Renal cortical epithelial cell (primary cell): ENCODE measurements around the gene PHEX. TPM values are rescaled to one million over a fixed set of nuclear protein-coding genes. Genes with fewer than 3 reads are reported as not detected.

Experiments used
- DNase-seq: peaks from one replicate; pipeline ENCODE4 v3.0.0-alpha.2; 2011; ENCODE audit warnings: low read depth
- total RNA-seq: library from RNA; depleted of rRNA; stranded (reverse); fragments of >200 nt; gene quantifications from 2 replicates; pipeline ENCODE4 v1.2.3, GENCODE V29; 2014

The PHEX gene
- total RNA-seq: 0.35 and 1.0 TPM in 2 replicates

DNA sequence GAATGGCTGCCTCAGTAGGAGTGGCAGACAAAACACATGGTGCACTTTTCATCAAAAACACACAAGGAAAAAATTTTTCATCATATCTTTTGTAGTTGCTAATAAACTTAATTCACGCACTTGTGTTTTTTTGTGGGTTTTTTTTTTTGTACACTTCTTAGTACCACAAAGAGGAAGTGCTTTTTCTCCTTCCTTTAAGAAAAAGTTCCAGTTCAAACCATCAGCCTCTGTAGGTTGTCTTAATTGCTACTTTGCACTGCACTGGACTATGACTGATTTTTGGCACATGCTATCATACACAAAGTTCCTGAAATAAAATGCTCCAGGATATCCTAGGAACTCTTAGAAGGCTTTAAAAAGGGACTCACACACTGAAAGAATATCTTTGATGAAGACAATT lies at the start of gene PHEX:
Gene PHEX (plus strand): TSS at position 242 of the 400 bp plus-strand sequence. CDS start 681 bp downstream, outside the sequence.
- no peak for DNase-seq

- DNase-seq: peak; percentile 66
Measured at GRCh38 chrX:21985332-21985777, 46.8 kb upstream of the PHEX start.

DNA sequence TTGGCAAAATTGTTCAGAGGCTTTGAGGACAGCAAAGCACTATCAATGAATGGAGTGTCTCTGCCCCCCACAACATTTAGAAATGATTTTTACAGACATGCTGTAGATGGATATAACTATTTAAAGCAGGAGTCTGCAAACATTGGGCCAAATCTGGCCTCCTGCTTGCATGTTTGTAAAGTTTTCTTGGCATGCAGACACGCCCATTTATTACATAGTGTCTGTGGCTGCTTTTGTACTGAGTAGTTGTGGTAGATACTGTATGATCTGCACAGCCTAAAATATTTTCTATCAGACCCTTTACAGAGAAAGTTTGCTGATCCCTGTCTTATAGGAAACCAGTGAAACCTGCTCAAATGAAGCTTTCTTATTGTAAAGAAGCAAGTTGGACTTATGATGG lies 45.5 kb upstream of the PHEX start:
- DNase-seq: no peak

GRCh38 chrX:21989384-21989783 lies 42.7 kb upstream of the PHEX start:
- no peak for DNase-seq

DNA sequence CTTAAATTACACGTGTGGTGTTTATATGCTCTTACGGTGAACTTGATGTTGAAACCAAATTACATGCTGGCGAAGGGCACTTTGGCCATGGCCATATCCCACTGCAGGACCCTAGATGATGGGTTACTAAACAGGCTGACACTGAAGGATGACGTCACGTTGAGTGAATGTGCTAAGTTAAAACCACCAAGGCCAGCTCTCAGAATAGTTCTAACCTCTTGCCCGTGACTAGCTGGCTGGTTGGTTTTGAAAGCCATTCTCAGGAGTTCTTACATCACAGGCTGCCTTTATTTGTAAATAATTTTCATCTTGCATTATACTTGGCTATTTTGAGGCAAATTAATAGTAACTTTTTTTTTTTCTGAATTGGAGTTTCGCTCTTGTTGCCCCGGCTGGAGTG lies 41.3 kb upstream of the PHEX start:
- no peak for DNase-seq

DNA sequence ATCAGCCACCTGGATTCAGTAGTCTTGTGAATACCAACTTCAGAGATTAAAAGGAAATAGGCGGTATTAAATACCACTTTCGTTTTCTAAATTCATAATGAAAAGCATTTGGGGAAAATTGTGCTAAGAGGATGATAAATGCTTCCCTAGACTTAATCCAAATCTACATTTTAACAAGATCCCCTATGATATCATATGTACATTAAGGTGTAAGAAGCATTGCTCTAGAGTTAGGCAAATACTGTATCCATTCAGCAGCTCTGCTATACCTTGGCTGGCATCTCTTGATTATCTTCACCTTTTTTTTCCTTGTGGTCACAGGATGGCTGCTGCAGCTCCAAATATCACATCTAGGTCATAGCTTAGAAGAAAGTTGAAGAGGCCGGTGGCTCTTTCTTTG lies 40.6 kb upstream of the PHEX start:
- no peak for DNase-seq

DNA sequence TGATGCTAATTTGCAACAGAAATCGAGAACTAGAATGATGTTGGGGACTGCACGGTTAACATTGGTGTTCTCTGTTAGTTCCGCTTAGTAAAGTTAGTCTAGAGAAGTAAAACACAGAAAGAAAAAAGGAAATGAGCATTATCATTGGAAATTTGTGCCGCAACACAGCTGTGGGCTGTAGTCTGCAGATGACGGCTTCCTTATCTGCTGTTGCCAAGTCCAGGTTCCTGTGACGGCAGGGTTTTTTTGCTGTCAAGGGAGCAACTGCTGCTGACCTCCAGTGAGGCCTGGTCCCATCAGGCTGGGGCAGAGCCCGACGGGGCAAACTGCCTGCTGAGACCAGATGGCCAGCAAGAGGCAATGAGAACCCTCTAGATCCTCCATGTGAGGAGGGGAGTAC lies 38.9 kb upstream of the PHEX start:
- no peak for DNase-seq

DNA sequence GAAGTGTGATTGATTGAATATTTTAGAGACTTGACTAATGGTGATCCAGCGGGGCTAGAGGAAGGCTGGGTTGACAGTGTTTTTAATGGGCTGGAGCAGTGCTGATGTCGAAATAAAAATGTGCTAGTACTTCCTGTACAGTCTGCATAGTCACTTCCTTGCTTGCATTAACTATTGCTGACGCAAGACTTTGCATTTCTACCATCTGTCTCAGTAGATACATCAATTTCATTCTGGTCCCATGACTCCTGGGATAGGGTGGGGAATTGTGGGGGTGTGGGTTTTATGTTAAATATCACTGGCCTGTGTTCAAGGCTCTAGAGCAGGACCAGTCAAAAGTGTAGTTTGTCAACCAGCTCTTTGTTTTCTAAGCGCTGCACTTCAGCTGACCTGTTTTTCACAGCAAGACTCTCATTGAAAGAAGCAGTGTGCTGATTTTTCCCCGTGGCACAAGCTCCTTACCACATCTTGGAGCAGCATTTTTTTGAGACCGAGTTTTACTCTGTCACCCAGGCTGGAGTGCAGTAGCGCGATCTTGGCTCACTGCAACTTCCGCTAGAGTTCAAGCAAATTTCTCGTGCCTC lies 35.2 kb upstream of the PHEX start:
- DNase-seq: peak; percentile 44

DNA sequence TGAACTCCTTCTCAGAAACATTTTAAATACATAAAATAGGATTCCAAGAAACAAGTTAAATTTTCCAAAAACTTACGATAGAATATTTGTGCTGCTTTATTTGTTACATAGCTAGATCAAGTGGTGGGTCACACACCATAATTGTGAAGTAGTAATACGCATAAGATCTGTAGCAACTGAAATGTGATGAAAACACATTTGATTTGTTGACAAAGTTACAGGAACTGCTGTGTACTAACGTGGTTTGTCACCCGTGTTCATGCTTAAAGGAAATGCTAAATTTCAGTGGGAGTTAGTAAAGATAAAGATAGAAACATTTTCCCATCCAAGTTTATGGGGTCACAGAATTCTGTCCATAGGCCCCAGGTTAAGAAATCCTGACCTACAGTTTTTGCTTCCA lies 34.1 kb upstream of the PHEX start:
- no peak for DNase-seq

DNA sequence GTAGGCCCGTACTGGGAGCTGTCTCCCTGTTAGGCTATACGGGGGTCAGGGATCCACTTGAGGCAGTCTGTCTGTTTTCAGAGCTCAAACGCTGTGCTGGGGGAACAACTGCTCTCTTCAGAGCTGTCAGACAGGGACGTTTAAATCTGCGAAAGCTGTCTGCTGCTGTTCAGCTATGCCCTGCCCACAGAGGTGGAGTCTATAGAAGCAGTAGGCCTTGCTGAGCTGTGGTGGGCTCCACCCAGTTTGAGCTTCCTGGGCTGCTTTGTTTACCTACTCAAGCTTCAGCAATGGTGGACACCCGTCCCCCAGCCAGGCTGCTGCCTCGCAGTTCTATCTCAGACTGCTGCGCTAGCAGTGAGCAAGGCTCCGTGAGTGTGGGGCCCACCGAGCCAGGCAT lies 27.3 kb upstream of the PHEX start:
- no peak for DNase-seq

- no peak for DNase-seq
Measured at GRCh38 chrX:22012051-22012450, 20.1 kb upstream of the PHEX start.

DNA sequence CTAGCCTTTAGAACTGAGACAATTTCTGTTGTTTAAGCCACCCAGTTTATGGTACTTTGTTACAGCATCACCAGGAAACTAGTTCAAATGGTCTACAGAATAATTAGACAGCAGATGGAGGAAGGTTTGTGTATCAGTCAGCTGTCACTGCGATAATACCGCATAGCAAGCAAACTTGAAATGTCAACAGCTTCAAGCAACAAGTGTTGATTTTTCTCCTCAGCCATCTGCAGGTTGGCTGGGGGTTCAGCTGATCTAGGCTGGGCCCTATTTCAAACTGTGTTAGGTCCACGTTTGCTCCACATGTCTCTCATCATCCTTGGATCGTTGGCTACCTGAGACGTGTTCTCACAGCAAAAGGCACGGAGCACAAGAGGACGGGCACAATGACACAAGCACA lies 19.2 kb upstream of the PHEX start:
- no peak for DNase-seq

- DNase-seq: no peak
Measured at GRCh38 chrX:22015139-22015750, 16.9 kb upstream of the PHEX start.

GRCh38 chrX:22021751-22022324 lies 10.3 kb upstream of the PHEX start:
- DNase-seq: no peak

DNA sequence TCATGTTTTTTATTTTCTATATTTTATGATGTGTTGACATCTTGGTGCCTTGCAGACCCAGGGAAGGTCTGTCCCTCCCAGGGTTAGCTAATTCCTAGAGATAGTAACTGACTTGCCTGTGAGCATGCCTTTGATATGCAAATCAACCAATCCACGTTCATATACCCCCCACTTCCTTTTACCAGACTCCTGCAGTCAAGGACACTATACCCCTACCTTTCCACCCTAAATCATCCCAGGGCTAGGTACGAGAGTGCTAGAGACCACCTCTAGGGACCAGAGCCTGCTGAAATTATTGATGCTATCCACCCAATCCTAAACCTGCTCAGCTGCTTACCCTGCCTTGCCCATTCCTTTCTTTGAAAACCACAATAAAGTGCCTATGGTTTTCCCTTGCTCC lies 7.5 kb upstream of the PHEX start:
- DNase-seq: no peak

- no peak for DNase-seq
Measured at GRCh38 chrX:22025751-22026150, 6.4 kb upstream of the PHEX start.

GRCh38 chrX:22026731-22027130 lies 5.4 kb upstream of the PHEX start:
- DNase-seq: no peak

DNA sequence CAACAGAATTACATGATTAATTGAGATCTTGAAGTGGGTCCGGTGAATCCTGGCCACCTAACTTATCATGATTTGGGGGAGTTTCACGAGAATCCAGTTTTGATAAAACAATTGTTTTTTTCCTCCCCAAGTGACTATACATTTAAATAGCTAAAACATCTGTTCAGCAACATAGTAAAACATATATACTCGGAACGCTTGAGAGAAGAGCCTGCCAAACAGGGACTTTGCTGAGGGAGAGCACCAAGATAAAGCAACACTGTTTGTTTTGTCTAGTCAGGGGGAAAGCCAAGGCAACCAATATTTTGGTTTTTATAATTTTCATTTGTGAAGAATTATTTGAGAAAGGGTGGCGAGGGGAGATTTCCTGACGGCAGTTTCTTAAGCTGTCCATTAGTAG lies 381 bp downstream of the PHEX start:
- no peak for DNase-seq

DNA sequence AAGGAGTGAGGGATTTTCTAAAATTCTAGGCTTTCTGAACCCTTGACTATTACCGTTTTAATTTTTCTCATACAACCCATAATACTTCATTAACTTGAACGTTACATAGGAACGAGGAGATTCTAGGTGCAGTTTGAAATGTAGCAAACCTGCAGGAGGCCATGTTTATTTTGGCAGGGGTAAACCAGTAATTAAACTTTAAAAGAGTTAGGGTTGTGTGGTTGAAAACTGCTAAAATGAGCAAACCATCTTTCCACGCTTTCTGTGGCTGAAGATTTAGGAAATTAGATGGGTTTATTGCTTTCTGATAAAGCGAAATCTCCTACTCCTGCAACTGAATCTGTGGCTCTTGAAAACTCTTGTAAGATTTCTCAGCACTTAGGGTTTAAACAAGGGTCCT lies 1.7 kb downstream of the PHEX start:
- no peak for DNase-seq

DNA sequence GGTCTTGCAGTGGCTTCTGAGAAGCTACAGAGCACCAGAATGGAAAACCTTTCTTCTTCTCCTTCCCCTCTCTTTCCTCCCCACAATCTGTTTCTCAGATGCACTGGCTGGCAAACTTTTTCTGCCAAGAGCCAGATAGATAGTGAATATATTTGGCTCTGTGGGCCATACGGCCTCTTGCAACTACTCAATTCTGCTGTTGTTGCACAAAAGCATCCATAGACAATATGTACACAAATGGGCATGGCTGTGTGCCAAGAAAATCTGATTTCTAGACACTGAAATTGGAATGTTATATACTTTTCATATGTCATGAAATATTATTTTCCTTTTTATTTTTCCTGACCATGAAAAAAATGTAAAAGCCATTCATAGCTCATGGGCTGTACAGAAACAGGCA lies 3.1 kb downstream of the PHEX start:
- no peak for DNase-seq

DNA sequence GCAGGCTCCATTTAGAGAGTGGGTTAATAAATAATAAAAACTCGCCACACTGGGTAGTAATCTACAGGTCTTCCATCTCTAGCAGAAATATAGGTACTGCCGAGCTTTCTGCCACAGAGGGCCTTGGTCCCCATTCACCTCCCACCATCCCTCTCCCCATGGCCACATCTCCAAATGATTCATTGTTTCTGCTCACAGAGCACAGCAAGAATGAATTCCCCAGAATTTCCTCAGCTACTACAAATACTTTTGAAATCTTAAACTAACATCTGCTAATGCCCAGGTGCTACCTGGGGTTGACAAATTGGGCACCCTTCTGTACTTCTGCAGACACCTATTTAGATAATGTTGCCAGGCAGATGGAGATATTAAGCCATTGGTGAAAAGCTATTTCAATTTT lies 5.1 kb downstream of the PHEX start:
- DNase-seq: peak; percentile 27

DNA sequence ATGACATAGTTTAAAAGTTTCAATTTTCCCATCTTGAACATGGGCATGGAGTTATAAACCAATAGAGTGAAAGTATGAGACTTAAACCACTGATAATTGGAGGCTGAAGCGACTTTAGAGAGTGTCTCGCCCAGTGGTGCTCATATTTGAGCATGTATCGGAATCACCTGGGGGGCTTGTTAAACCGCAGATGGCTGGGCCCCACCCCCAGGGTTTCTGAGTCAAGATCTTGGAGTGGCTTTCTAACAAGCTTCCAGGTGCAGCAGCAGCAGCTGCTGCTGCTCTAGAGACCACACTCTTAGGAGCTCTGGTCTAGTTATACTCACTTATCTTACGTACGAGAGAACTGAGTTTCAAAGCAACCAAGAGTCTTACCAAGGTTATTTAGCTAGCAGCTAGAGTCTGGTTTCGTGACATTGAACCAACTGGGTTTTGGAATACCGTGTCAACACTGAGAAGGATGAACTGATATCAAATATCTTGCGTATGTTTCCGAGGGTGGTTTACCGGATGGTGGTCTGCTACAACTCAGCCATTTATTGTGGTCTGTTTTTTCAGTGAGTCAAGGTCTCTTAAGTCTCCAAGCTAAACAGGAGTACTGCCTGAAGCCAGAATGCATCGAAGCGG lies 5.9 kb downstream of the PHEX start:
- DNase-seq: no peak

- no peak for DNase-seq
Measured at GRCh38 chrX:22039541-22039940, 7.4 kb downstream of the PHEX start.
